B cell (primary cell): Measurements from ENCODE around the gene TADA1.

Experiments used
- CTCF ChIP-seq: fragments of 200-600 bp; IDR thresholded peaks from one replicate; pipeline ENCODE4 v1.8.0; 2022; ENCODE audit warnings: antibody characterized with exemption, mild to moderate bottlenecking
- EZH2 ChIP-seq: IDR thresholded peaks from 2 replicates; pipeline ENCODE4 v1.6.1; 2012; ENCODE audit warnings: borderline replicate concordance, low read depth, mild to moderate bottlenecking, moderate library complexity, low read length; ENCODE audit not compliant: insufficient read depth, poor library complexity, severe bottlenecking

- TF ChIP-seq CTCF (no peak), EZH2 (no peak)
Measured at GRCh38 chr1:166918956-166919316, 42.9 kb upstream of the TADA1 start.
